Kidney glomerular epithelial cell (primary cell): Measurements from ENCODE around the gene NKD1.
"Not testable (repeated sequence)": the region's sequence is repeated elsewhere in the genome, so short reads cannot be mapped to it uniquely, and the experiment has no call there.

Experiments used
- DNase-seq: peaks from one replicate; lab custom pipeline; 2025; lab: John Stamatoyannopoulos, UW

NKD1 gene

GRCh38 chr16:50519602-50520001 is 28.6 kb upstream of the NKD1 start:
- DNase-seq: no peak

- no peak for DNase-seq
Measured at GRCh38 chr16:50520451-50521245, 27.5 kb upstream of the NKD1 start.

GRCh38 chr16:50521246-50521900 is 26.8 kb upstream of the NKD1 start:
- no peak for DNase-seq

- DNase-seq: no peak
Measured at GRCh38 chr16:50522324-50522723, 25.9 kb upstream of the NKD1 start.

- DNase-seq: no peak
Measured at GRCh38 chr16:50523710-50524109, 24.5 kb upstream of the NKD1 start.

- no peak for DNase-seq
Measured at GRCh38 chr16:50525262-50525661, 22.9 kb upstream of the NKD1 start.

- DNase-seq: no peak
Measured at GRCh38 chr16:50525716-50526115, 22.5 kb upstream of the NKD1 start.

- no peak for DNase-seq
Measured at GRCh38 chr16:50526249-50526648, 21.9 kb upstream of the NKD1 start.

- no peak for DNase-seq
Measured at GRCh38 chr16:50526796-50527195, 21.4 kb upstream of the NKD1 start.

GRCh38 chr16:50528820-50529219 is 19.4 kb upstream of the NKD1 start:
- no peak for DNase-seq

GRCh38 chr16:50529334-50529733 is 18.9 kb upstream of the NKD1 start:
- DNase-seq: no peak

GRCh38 chr16:50530277-50531236 is 17.6 kb upstream of the NKD1 start:
- no peak for DNase-seq

GRCh38 chr16:50531359-50531758 is 16.8 kb upstream of the NKD1 start:
- DNase-seq: no peak

- no peak for DNase-seq
Measured at GRCh38 chr16:50531901-50532300, 16.3 kb upstream of the NKD1 start.

GRCh38 chr16:50532576-50532975 is 15.6 kb upstream of the NKD1 start:
- DNase-seq: no peak

GRCh38 chr16:50533317-50533716 is 14.9 kb upstream of the NKD1 start:
- no peak for DNase-seq

GRCh38 chr16:50534091-50534490 is 14.1 kb upstream of the NKD1 start:
- no peak for DNase-seq

GRCh38 chr16:50534556-50534955 is 13.6 kb upstream of the NKD1 start:
- DNase-seq: no peak

- no peak for DNase-seq
Measured at GRCh38 chr16:50534958-50535357, 13.2 kb upstream of the NKD1 start.

- no peak for DNase-seq
Measured at GRCh38 chr16:50535506-50536257, 12.5 kb upstream of the NKD1 start.

GRCh38 chr16:50536258-50536645 is 11.9 kb upstream of the NKD1 start:
- DNase-seq: not testable (repeated sequence)
